ENCODE data around the gene NREP. TPM values are rescaled to one million over a fixed set of nuclear protein-coding genes. Genes with fewer than 3 reads are reported as not detected.

The NREP gene
- total and polyA plus RNA-seq, 2 donors (not counting 3 experiments of a cell fraction or from before 2014, with no cell fraction given) = 96.7 to 112 TPM

DNA sequence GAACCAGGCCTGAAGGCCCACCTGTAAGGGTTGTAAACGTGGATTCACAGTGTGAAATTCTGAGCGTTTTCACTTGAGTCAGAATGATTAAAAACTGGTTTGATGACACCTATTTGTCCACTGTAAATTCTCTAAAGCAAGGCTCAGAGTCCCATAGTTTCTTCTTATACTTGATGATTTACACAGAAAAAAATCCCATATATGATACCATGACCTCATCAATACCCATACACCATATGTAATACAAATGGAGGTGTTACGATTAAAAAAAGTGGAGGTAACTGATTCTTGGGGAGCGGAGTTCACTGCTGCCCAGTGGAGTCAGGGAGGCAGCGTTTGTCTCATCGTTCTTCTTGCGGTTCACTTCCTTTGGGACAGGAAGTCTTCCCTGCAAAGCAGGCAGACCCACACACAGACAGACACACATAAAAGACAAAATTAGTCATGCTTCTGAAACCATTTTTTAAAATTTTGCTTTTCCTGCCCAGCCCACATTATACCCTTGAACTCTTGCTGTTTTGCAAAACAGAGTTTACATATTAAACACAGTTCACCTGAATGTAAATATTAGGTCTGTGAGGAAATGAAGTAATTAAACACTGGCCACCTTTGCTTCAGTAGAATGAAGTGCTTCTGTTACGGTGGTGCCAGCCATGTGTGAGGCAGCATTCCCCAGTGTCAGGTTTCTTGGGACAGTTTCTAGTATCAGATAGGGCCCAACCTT, 26.2 kb downstream of the NREP start:
- ChIA-PET CTCF (no interaction called here), POLR2A (no interaction called here)
- dilution Hi-C loops (cut with MboI; ENCODE audit: extremely low pct_ligation_motif_present, low sequenced_read_pairs) (no loop called here), intact Hi-C loops (cut with micrococcal nuclease) (no loop called here)
- BruUV-seq (replicated peaks) = no TSS peak
- peaks cover 6 to 22% of the 10 kb centered on the region in 2 experiments for H3K36me3 ChIP-seq (ENCODE audit: control insufficient read depth in 2 of 2, extremely low read depth in 1 of 2, insufficient read depth in 2 of 2, low read length in 2 of 2)
- no peaks in the 10 kb centered on the region for H3K27me3 ChIP-seq (ENCODE audit: control insufficient read depth in 2 of 2, insufficient read depth in 2 of 2, low read length in 2 of 2)
- no peaks in the 10 kb centered on the region for H4K20me1 ChIP-seq (replicated peaks; ENCODE audit: control insufficient read depth, extremely low read depth, insufficient read depth, low read length)
- no peaks in the 10 kb centered on the region for H3K4me1 ChIP-seq (ENCODE audit: control insufficient read depth, extremely low read depth, insufficient read depth, low read length)
- DNase-seq (ENCODE audit: low read depth, low spot score) = no peak
- no peaks in the 10 kb centered on the region for H3K9me1 ChIP-seq (replicated peaks; ENCODE audit: control insufficient read depth, extremely low read depth, insufficient read depth, low read length)
- no peak overlapping the region for H2AFZ ChIP-seq (ENCODE audit: low read depth, low read length)
- no peak overlapping the region for H3K4me3 ChIP-seq (replicated peaks in 1 of 3; ENCODE audit: insufficient read depth in 1 of 3, low read depth in 1 of 3, low read length in 3 of 3)
- H3K27ac ChIP-seq (ENCODE audit: insufficient read depth, low read depth, low read length) = no peak overlapping the region
- no peaks in the 10 kb centered on the region for H3K9me3 ChIP-seq (replicated peaks; ENCODE audit: control insufficient read depth, insufficient read depth, low read length)
- TF ChIP-seq POLR2A (IDR thresholded peaks at IDR 0.05; ENCODE audit: low read depth, low read length) (no peak), MYC (IDR thresholded peaks at IDR 0.05; ENCODE audit: low read depth, low read length) (no peak), POLR2AphosphoS5 (IDR thresholded peaks at IDR 0.05; ENCODE audit: insufficient read depth, low read depth, low read length) (no peak), EZH2 (IDR thresholded peaks at IDR 0.05; ENCODE audit: borderline replicate concordance, low read depth, low read length, severe bottlenecking) (no peak), FOS (IDR thresholded peaks at IDR 0.05; ENCODE audit: borderline replicate concordance, insufficient read depth, low read length) (no peak), GATA2 (IDR thresholded peaks at IDR 0.05; ENCODE audit: insufficient read depth, insufficient read length, low read depth, low read length) (no peak), JUN (IDR thresholded peaks at IDR 0.05; ENCODE audit: borderline replicate concordance, insufficient read depth, insufficient read length, low read depth) (no peak)
- TF ChIP-seq, protein P1, sequence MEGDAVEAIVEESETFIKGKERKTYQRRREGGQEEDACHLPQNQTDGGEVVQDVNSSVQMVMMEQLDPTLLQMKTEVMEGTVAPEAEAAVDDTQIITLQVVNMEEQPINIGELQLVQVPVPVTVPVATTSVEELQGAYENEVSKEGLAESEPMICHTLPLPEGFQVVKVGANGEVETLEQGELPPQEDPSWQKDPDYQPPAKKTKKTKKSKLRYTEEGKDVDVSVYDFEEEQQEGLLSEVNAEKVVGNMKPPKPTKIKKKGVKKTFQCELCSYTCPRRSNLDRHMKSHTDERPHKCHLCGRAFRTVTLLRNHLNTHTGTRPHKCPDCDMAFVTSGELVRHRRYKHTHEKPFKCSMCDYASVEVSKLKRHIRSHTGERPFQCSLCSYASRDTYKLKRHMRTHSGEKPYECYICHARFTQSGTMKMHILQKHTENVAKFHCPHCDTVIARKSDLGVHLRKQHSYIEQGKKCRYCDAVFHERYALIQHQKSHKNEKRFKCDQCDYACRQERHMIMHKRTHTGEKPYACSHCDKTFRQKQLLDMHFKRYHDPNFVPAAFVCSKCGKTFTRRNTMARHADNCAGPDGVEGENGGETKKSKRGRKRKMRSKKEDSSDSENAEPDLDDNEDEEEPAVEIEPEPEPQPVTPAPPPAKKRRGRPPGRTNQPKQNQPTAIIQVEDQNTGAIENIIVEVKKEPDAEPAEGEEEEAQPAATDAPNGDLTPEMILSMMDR (IDR thresholded peaks at IDR 0.05; ENCODE audit: extremely low read depth in 1 of 2, insufficient read depth in 1 of 2, low read depth in 1 of 2, low read length in 2 of 2) = no peak
- TF ChIP-seq, protein P2, sequence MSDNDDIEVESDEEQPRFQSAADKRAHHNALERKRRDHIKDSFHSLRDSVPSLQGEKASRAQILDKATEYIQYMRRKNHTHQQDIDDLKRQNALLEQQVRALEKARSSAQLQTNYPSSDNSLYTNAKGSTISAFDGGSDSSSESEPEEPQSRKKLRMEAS (IDR thresholded peaks at IDR 0.05; ENCODE audit: insufficient read depth, insufficient read length) = no peak
- no peak overlapping the region for H3K9ac ChIP-seq (replicated peaks; ENCODE audit: extremely low read depth, insufficient read depth, low read length)
- no peaks in the 10 kb centered on the region for H3K79me2 ChIP-seq (ENCODE audit: control insufficient read depth, insufficient read depth, low read length)
- H3K4me2 ChIP-seq (ENCODE audit: insufficient read depth, low read length) = no peak overlapping the region
- no peak for FAIRE-seq

All from endothelial cell of umbilical vein (primary cell).